ENCODE data around the gene CLTC. TPM values are rescaled to one million over a fixed set of nuclear protein-coding genes. Genes with fewer than 3 reads are reported as not detected.
A peak's percentile ranks its signal among the peaks of the same experiment; 100 is the strongest.

Gene CLTC
- total RNA-seq, 1 donor from 2014 or later: 88.7 TPM

DNA sequence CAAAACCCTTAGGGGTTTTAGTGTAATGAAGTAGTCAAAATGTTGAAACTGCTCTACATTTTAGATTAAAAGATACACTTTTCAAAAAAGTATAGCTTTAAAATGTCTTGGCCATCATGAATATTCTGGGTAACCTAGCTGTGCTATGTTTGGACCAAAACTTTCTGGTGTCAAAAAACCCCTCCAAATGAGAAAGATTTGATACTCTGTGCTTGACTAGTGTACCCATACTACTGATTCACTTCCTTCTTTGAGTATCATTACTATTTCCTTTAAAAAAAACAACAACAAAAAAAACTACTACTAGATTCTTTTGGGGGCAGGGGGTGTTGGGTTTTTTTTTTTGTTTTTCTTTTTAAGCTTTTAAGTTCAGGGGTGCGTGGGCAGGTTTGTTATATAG lies 50.2 kb downstream of the CLTC start:
- Histone ChIP-seq H3K27me3 (no peaks in the 10 kb centered on the region), H3K4me1 (peaks cover 4 to 26% of the 10 kb centered on the region in 2 donors), H3K27ac (peak overlapping the region; percentile 73), H3K36me3 (peaks cover 42 to 58% of the 10 kb centered on the region in 2 donors), H3K4me3 (no peak overlapping the region), H3K9me3 (no peaks in the 10 kb centered on the region)
- intact Hi-C loops (cut with DNase I): loop anchor here (2.0 kb wide), 1 partner anchor 51 kb away; the partner anchor contains the start of gene CLTC
- DNase-seq (ENCODE audit: low spot score in 2 of 2): no peak
- TF ChIP-seq, protein P1, sequence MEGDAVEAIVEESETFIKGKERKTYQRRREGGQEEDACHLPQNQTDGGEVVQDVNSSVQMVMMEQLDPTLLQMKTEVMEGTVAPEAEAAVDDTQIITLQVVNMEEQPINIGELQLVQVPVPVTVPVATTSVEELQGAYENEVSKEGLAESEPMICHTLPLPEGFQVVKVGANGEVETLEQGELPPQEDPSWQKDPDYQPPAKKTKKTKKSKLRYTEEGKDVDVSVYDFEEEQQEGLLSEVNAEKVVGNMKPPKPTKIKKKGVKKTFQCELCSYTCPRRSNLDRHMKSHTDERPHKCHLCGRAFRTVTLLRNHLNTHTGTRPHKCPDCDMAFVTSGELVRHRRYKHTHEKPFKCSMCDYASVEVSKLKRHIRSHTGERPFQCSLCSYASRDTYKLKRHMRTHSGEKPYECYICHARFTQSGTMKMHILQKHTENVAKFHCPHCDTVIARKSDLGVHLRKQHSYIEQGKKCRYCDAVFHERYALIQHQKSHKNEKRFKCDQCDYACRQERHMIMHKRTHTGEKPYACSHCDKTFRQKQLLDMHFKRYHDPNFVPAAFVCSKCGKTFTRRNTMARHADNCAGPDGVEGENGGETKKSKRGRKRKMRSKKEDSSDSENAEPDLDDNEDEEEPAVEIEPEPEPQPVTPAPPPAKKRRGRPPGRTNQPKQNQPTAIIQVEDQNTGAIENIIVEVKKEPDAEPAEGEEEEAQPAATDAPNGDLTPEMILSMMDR (IDR thresholded peaks at IDR 0.05): no peak

- TF ChIP-seq, protein P1 (IDR thresholded peaks at IDR 0.05): no peak
- Histone ChIP-seq H3K36me3 (peaks cover 40 to 55% of the 10 kb centered on the region in 2 donors), H3K27me3 (no peaks in the 10 kb centered on the region), H3K4me1 (peaks cover 4 to 26% of the 10 kb centered on the region in 2 donors), H3K27ac (peak overlapping the region in 1 of 2 donors; percentile 73), H3K9me3 (no peaks in the 10 kb centered on the region), H3K4me3 (no peak overlapping the region)
- no peak for DNase-seq (ENCODE audit: low spot score in 2 of 2)
- intact Hi-C loops (cut with DNase I): no loop called here
These were observed 51.7 kb downstream of the CLTC start for GRCh38 chr17:59671386-59671785.

GRCh38 chr17:59675231-59675630 lies 55.5 kb downstream of the CLTC start:
- intact Hi-C loops (cut with DNase I): no loop called here
- no peak overlapping the region for H3K27ac ChIP-seq
- H3K4me3 ChIP-seq: no peak overlapping the region
- TF ChIP-seq, protein P1 (IDR thresholded peaks at IDR 0.05): no peak
- H3K4me1 ChIP-seq: peaks cover 0 to 13% of the 10 kb centered on the region in 2 donors
- no peaks in the 10 kb centered on the region for H3K27me3 ChIP-seq
- no peaks in the 10 kb centered on the region for H3K9me3 ChIP-seq
- peaks cover 65 to 74% of the 10 kb centered on the region in 2 donors for H3K36me3 ChIP-seq
- DNase-seq (ENCODE audit: low spot score in 2 of 2): no peak

DNA sequence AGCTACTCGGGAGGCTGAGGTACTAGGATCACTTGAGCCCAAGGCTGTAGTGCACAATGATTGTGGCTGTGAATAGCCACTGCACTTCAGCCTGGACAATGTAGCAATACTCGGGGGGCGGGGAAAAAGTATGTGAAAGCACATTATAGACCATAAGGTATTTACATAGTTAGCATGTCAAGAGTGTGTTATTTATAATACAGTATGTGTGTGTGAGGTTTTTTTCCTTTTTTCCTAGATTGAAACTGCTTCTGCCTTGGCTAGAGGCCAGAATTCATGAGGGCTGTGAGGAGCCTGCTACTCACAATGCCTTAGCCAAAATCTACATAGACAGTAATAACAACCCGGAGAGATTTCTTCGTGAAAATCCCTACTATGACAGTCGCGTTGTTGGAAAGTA lies 57.0 kb downstream of the CLTC start:
- TF ChIP-seq, protein P1 (IDR thresholded peaks at IDR 0.05): no peak
- no peak for DNase-seq (ENCODE audit: low spot score in 2 of 2)
- intact Hi-C loops (cut with DNase I): no loop called here

DNA sequence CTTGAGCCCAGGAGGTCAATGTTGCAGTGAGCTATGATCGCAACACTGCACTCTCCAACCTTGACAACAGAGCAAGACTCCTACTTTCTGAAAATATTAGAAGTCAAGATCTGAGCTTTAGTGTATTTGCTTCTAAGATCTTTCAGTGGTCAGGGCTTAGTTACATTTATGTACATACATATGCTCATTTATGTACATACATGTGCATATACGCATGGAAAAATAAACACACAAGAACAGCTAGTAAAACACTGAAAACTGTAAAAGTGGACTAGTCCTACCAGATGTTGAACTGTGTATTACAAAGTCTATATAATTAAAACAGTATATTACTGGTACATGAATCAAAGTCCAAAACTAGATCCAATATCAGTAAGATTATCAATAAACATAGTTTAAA lies 59.2 kb downstream of the CLTC start:
- H3K9me3 ChIP-seq: no peaks in the 10 kb centered on the region
- peaks cover 90 to 96% of the 10 kb centered on the region in 2 donors for H3K36me3 ChIP-seq
- no peak for DNase-seq (ENCODE audit: low spot score in 2 of 2)
- no peak overlapping the region for H3K4me3 ChIP-seq
- intact Hi-C loops (cut with DNase I): no loop called here
- no peaks in the 10 kb centered on the region for H3K27me3 ChIP-seq
- peak overlapping the region in 1 of 2 donors; percentile 23 for H3K27ac ChIP-seq
- H3K4me1 ChIP-seq: peaks cover 0 to 7% of the 10 kb centered on the region in 2 donors
- TF ChIP-seq, protein P1 (IDR thresholded peaks at IDR 0.05): no peak

More for the DNA sequence above, 57.0 kb downstream of the CLTC start:
- H3K27me3 ChIP-seq: no peaks in the 10 kb centered on the region
- H3K4me3 ChIP-seq: no peak overlapping the region
- no peaks in the 10 kb centered on the region for H3K9me3 ChIP-seq
- peaks cover 80 to 85% of the 10 kb centered on the region in 2 donors for H3K36me3 ChIP-seq
- peaks cover 0 to 7% of the 10 kb centered on the region in 2 donors for H3K4me1 ChIP-seq
- no peak overlapping the region for H3K27ac ChIP-seq

- H3K27ac ChIP-seq: peak overlapping the region in 1 of 2 donors; percentile 19
- no peak overlapping the region for H3K4me3 ChIP-seq
- H3K27me3 ChIP-seq: no peaks in the 10 kb centered on the region
- TF ChIP-seq, protein P1 (IDR thresholded peaks at IDR 0.05): no peak
- H3K4me1 ChIP-seq: peaks cover 0 to 7% of the 10 kb centered on the region in 2 donors
- no peaks in the 10 kb centered on the region for H3K9me3 ChIP-seq
- DNase-seq (ENCODE audit: low spot score in 2 of 2): no peak
- intact Hi-C loops (cut with DNase I): no loop called here
- peaks cover 88 to 95% of the 10 kb centered on the region in 2 donors for H3K36me3 ChIP-seq
These were observed 60.6 kb downstream of the CLTC start for GRCh38 chr17:59680314-59680713.
